Daoy (cell line): ENCODE results near the gene BBC3. TPM values are rescaled to one million over a fixed set of nuclear protein-coding genes. Genes with fewer than 3 reads are reported as not detected.

ENCODE experiments used
- DNase-seq: peaks from one replicate; pipeline ENCODE4 v3.0.0-alpha.2; 2015; ENCODE audit warnings: low read depth
- total RNA-seq: library from RNA; depleted of rRNA; stranded (reverse); fragments of >200 nt; shearing (Covaris generic); gene quantifications from 2 replicates; pipeline ENCODE4 v1.2.3, GENCODE V29; 2014

The BBC3 gene
- total RNA-seq, 1 experiment from 2014 or later: 2.2 TPM

DNA sequence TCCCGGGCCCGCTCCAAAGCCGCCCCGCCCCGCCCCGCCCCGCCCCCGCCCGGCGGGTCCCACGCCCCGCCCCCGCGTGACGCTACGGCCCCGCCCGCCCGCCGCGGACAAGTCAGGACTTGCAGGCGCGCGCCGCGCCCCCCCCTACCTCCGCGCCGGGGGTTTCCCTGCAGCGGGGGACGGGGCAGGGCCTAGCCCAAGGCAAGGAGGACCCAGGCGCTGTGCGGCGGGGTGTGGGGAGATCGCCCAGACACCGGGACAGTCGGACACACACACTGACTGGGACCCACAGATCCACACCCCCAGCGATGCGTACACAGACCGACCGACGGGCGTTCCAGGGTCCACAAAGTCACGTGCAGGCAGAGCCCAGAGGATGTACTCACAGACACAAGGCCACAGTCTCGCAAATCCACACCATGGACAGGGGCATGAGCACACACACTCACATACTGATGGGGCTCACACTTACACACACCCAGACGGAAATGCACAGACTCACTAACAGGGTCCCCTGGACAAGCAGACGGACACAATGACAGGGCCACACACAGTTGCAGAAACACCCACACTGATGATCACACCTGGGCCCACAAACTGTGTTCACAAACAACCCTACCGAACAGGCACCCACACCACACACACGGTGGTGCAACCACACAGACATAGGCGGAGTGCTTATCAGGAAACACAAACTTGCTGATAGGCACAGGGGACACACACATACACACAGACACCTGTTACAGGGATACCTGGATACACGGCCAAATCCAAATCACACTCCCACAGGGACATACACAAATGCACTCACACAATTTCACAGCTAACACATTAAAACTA lies 436 bp upstream of the BBC3 start:
- DNase-seq: peak; percentile 83

DNA sequence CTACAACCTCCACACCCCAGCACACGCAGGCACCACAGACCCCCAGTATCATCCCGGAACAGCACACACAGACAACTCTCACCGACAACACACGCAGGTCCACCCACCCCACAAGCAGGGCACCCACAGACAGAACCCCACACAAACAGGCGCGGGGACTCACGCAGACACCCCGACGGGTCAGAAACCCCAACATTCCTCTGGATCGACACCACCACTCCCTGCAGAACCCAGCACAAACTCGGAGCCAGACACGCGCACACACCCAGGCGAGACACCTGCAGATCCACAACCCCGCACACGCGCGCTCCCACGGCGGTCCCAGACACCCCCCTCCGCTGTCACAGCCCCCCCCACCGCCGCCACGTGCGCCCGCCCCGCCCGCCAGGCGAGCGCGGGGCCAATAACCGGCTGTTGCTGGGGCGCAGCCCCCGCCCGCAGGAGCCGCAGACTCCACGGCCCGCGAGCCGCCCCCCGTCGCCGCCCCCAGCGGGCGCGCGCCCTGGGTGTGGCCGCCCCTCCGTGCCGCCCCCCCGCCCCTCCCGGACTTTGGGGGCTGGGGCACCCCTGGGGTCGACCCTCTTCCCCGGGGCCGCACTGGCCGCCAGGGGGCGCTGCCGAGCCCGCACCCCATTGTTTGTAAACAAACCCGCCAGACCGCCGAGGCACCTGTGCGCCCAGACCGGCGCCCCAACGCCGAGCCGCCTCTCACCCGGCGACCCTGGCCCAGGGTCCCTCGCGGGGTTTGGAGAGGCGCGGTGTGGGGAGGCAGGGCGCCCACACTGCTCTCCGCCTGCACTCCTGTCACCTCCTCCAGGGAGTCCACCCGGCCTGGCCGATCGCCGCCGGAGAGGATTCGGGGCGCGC lies 712 bp downstream of the BBC3 start:
- peak; percentile 50 for DNase-seq

DNA sequence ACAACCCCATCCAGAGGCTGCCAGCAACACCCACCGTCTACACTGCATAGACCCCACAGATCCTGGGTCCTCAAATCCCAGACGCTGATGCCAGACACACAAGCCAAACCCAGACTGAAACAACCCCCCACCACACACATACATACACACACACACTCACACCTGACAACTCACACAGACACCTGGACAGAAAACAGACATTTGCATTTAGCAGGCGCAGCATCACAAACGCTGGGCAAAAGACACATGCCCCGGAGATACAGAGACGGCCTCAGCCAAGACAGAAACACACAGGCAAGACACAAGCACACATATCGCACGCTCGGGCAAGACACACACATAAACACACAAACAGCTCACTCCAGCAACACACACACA lies 1.3 kb downstream of the BBC3 start:
- peak; percentile 39 for DNase-seq

DNA sequence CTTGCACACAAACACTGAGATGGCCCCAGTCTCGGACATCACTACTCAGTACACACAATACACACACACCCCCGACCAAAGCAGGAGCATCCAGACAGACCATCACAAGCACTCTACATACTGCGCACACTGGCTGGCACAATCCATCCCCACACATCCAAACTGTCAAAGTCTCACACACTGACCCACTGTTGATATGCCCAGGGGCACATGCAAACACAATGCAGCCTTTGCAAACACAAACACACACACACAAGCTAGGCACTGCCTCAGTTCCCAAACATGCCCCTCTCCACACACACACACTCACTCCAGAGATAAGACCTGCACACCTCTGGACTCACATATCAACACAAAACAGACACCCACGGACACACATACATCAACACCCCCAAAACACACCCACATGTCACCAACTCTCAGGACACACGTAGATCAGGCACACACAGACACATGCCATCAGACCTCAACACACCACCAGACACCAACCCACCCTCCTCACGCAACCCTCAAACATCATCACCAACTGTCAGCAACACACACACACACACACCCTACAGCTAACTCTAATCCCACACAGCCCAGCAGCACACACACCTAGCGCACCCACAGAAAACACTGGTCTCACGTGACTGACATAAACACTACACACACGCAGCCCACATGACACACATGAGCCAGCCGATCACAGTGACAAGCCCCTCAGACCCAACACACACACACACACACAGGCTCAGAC lies 1.9 kb downstream of the BBC3 start:
- DNase-seq: peak; percentile 49

DNA sequence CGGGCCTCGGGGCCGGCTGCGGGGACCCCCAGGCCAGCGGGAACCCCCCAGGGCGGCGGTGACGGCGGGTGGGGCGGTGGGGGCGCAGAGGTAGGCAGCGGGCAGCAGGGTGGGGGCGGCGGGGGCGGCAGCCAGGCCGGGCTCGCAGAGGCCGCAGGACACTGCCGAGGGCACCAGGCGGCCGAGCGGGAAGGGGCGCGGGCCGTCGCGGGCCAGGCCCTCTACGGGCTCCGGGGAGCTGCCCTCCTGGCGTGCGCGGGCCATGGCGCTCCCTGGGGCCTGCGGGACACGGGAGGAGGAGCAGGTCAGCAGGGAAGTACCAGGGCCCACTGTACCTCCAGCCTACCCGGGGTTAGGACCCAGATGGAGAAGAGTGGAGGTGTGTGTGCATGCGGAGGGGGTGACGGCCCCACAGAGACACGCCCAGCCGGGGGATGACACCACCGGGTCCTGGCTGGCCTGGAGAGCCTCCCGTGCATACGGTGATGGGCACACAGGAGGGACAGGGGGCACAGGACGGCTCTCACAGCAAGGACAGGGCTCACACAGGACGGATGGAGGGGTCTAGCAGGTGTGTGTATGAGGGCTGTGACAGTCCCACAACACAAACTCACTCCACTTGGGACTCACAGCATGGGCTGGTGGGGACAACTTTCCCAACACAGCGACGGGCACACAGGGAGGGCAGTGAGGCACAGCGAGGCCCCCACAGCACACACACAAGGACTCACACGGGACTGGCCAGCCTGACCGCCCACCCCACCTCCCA lies 2.6 kb downstream of the BBC3 start:
- DNase-seq: peak; percentile 70

DNA sequence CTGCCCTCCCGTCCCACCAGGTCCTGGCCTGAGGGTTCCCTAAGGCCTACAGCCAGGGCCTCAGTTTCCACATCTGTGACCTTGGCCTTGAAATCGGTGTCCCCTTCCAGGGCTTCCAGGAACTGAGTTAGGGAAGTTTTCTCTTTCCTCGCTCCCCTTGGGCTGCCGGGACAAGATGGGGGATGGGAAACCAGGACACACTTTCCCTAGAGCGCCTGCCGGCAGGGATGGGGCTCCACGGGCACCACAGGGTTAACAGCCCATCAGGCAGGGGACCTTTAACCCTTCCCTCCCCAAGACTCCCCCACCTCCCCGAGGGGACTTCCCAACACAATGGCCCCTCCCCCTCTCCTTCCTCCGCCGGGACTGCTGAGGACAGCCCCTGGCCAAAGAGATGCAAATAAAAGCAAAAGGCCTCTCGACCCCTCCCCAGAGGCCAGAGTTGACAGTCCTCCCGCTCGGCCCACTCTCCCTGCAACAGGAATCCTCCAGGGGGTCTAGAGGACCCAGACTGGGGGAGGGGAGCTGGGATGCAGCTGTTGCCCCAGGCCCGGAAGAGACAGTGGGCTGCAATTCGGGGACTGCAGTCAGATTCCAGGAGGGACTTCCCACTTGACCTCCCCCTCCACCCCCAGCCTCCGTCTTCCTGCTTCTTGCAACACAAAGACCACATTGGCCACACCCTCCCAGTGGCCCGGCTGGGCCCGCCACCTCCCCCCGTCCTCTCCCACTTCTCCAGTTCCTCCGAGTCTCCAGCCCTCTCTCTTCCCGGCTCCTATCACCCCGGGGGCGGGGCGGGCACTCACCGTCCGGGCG lies 3.4 kb downstream of the BBC3 start:
- DNase-seq: peak; percentile 94

DNA sequence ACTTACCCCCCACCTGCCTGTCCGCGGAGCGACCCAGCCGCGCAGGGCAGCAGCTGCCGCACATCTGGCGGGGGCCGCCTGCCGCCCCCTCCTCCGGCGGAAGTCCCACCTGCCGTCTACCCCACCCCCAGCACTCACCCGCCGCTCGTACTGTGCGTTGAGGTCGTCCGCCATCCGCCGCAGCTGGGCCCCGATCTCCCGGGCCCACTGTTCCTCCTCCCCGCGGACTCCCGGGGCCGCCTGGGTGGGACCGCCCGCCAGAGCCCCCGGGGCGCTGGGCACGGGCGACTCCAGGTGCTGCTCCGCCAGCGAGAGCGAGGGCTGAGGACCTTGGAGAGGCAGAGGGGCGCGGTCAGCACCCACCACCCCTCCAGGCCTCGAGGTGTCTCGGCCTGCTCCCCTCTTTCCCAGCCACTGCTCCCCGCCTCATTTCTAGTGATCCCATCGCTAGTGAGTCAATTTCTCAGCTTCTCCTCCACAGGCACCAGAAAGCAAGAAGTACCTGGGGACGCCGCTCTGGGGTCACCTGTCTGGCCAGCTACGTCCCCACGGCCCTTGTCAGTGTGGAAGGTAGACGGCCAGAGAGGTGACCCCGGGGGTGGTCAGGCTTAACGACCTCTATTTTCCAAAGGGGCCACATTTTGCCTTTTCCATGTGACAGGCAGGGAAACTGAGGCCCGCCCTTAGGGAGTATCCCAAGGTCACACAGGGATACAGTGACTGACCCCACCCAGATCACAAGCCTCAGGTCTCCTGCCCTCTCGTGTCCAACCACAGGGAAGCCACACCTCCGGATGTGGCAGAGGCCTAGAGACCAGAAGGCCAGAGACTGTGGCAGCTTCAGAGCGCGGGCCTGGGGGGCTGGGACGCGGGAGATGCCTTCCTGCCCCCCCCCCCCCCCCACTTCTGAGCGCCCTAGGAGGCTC lies 4.3 kb downstream of the BBC3 start:
- peak; percentile 78 for DNase-seq

DNA sequence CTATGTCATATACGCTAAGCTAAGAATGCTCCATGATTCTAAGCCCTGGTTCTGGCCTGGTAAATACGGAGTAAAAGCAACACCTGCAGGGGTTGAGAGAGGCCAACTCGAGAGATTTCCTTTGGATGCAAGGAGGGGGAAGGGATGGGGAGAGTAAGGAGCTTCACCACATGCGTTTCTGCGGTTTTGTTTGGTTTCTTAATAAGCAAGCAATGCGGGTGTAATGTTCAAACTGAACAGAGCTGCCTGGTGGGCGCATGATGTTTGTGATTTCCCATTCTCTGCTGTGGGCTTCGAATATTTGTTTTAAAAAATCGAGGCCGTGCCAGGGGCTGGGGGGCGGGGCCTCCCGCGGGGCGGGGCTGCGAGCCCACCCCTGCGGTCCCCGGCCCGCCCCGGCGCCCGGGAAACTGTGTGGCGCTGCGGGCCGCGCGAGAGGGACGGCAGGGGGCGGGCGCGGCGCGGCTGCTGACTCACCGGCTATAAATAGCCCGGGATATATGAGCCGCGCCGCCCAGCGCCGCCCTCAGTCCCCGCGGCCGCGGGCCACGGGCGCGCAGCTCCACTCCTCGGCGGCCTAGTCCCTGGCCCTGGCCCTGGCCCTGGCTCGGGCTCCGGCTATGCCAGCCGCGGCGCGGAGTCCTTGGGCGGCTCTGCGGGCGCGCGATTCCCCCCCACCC lies 5.1 kb downstream of the BBC3 start:
- DNase-seq: peak; percentile 91

DNA sequence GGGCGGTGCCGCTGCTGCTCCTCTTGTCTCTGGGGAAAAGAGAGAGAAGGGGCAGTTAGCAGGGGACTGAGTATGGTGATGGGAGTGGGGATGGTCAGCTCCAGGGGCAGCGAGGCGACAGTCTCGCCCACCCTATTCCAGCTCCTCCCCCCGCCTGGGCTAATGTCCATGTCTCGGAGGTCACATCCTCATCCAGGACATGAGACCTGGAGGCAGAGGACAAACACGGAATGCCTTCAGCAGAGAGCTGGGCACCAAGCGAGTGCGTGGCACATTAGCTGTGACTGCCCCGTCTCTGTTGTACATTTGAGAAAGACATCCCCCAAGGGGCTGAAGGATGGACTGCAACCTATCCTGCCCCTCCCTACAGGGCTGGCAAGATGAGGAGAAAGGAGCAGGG lies 9.1 kb downstream of the BBC3 start:
- no peak for DNase-seq

DNA sequence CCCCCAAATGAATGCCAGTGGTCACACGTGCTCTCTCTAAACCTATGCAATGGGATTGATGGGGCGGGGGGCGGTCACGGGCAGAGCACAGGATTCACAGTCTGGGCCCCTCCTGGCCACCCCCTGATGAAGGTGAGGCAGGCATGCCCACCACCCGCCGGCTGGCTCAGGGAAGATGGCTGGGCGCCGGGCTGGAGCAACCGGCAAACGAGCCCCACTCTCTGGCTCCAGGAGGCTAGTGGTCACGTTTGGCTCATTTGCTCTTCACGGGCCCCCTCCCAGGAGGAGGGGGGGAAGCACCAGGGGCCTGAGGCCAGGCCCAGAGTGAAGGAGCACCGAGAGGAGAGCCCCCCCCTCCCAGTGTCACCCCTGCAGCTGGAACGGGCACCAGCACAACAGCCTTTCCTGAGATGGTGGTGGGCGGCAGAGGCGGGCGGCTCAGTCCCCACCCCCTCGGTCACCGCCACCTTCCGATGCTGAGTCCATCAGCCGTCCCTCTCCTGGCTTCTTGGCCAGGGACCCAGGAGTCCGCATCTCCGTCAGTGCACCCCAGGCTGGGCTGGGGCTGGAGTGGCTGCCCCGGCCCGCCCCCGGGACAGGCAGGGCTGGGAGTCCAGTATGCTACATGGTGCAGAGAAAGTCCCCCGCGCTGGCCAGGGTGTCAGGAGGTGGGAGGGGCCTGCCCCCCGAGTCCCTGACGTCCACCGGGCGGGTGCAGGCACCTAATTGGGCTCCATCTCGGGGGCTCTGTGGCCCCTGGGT lies 9.7 kb downstream of the BBC3 start:
- no peak for DNase-seq

DNA sequence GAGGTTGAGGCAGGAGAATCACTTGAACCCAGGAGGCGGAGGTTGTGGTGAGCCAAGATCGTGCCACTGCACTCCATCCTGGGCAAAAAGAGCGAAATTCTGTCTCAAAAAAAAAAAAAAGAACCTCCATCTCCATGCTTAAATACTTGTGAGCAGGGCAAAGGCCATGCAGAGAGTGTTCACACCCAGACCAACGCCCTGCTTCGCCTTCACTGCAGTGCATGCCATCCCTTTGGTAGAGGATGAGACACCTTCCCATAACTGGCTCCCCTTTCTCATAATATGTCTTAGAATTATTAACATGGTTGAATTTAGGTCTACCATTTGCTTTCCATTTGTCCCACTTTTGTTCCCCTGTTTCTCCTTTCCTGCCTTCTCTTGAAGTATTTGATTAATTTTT lies 15.4 kb downstream of the BBC3 start:
- no peak for DNase-seq

DNA sequence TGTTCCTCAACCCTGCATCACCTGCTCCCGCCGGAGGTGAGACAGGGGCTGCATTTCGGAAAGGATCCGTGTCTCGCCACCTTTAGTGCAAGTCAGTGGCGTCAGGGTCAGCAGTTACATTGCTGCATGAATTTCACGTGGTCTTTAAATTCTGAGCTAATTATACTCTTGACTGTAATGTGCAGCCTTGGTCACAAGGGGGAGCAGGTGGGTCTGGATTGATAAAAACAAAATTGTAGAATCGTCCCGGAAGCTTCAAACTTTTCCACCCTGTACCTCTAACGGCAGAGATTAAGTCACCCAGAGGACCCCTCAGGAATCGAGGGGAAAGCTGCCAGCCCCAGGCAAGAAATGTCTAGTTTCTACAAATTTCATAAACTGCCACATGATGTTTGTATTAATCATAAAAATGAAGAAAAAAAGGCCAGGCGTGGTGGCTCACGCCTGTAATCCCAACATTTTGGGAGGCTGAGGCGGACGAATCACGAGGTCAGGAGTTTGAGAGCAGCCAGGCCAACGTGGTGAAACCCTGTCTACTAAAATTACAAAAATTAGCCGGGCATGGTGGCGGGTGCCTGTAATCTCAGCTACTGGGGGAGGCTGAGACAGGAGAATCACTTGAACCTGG lies 20.2 kb downstream of the BBC3 start:
- peak; percentile 69 for DNase-seq

DNA sequence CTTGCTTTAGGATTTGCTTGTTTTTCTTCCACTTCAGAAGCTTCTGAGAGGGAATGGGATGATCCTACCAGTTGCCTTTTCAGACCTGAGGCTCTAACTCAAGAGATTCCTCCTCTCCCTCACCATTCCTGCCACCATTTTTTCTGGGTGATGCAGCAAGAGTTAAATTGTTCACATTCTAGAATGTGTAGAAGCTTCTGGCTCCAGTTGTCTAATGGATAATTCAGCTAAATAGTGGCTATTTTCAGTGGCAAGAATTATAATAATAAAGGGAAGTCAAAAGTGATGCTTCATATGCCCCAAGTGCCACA lies 20.9 kb downstream of the BBC3 start:
- no peak for DNase-seq

DNA sequence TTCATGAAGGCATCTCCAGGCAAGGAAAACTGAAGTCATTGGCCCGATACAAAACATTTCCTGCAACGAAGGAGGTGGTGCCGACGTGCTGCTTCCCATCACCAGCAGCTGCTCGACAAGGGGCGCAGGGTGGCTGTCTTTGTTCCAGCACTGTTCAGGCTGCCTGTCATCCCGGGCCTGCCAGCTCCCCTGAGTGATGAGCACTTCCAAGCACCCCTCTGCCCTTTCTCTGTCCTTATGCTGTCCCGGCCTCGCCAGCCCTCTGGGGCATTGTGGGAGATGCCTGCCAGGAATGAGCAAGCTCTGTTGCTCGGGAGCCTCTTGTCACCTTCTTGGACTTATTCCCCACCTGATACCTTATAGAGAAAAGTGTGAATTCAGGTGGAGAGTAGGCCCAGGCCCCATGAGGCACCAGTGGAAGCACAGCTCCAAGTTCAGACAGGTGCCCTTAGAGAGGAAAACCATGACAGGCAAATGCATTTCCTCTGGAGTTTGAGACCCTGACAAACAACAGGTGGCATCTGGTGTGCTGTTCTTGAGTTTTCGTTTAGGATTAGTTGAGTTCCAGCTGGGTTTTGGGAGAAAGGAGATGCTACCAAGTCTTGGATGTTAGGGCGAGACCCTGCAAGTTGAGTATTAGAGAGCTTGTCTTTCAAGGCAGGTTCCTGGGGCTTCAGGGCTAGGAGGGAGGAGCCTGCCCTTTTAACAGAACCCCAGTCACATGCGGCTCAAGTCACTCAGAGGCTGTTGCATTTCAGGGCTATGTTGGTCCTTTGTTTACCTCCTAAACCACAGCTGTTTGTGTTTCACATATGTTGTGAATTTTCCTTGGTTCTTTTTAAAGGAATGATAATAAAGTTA lies 21.4 kb downstream of the BBC3 start:
- DNase-seq: no peak

DNA sequence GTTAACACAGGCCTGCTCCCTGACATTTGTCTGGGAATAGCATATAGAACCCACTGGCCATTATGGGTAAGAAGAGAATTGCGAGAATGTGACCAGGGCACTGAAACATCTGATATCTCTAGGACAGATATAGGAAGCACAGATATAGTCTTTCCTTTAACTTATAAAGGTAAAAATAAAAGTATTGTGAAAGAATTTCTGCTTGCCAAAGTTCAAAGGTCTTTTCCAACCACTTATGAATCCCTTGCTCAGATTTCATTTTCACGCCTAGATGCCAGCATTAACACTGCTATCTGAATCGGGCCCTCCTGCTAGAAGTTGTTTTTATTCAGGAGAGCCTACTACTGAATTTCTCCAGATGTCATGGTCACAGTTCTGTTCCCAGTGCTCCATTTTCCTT lies 27.7 kb downstream of the BBC3 start:
- no peak for DNase-seq

DNA sequence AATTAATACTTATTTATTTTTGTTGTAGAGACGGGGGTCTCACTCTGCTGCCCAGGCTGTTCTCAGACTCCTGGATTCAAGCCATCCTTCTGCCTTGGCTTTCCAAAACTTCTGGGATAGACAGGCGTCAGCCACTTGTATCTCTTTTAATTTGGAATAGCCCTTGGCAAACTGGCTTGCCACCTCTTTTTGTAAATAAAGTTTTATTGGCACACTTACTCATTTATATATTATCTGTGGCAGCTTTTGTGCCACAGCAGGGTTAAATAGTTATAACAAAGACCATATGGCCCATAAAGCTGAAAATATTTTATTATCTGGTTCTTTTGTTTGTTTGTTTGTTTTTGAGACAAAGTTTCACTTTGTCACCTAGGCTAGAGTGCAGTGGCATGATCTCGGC lies 30.5 kb downstream of the BBC3 start:
- DNase-seq: no peak

DNA sequence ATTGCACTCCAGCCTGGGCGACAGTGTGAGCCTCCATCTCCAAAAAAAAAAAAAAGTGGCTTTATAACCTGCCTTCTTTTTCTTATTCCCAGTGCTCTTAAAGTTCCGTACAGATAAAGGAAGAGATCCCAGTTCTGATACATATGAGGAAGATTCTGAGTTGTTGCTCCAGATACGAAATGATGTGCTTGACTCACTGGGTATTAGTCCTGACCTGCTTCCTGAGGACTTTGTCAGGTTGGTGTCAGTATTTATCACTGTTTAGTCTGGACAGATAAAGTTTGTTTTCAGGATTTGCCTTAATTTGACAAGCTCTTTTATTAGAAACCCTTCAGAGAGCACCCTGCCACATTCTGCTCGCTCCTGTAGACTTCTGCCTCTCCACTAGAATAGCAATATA lies 33.9 kb downstream of the BBC3 start:
- no peak for DNase-seq
